Activated CD4-positive, alpha-beta T cell treated with anti-CD3 and anti-CD28 coated beads for 48 hours (primary cell): ENCODE data around the gene KIAA0319L.

ENCODE experiments used
- DNase-seq: peaks from one replicate; pipeline ENCODE4 v3.0.0-alpha.2; 2020

KIAA0319L gene

DNA sequence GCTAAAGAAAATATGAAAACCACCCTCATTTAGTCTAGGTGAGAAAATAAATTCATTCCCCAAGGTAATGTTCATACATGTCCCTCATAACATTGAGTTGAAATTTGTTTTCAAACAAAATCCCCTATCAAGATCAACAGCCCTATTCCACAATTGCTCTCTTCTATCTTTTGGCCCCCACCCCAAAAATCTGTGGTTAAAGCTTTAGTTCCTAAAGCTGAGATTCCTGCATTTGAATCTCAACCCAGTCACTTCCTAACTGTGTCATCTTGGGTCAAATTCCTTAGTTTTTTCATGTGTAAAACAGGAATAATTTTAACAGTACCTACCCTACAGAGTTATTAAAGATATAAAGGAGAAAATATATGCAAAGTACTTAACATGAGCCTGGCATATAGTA, 22.0 kb downstream of the KIAA0319L start:
- DNase-seq = no peak

DNA sequence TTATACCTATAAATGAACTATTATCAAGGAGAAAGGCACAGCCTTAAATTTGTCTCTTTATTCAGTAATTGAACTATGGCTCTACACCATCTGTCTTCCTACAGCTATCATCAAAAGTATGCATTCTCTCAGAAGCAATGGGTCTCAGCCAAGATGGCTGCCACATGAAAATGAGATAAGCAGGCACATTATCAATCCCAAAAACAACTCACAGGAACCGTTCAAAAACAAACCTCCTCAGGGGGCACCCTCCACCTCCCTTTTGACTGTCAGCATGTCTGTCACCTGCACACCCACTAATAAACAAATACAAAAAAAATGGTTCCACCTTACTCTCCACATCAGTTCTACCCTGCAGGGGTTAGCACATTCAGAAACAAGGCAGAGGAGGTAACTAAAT, 23.6 kb downstream of the KIAA0319L start:
- no peak for DNase-seq

DNA sequence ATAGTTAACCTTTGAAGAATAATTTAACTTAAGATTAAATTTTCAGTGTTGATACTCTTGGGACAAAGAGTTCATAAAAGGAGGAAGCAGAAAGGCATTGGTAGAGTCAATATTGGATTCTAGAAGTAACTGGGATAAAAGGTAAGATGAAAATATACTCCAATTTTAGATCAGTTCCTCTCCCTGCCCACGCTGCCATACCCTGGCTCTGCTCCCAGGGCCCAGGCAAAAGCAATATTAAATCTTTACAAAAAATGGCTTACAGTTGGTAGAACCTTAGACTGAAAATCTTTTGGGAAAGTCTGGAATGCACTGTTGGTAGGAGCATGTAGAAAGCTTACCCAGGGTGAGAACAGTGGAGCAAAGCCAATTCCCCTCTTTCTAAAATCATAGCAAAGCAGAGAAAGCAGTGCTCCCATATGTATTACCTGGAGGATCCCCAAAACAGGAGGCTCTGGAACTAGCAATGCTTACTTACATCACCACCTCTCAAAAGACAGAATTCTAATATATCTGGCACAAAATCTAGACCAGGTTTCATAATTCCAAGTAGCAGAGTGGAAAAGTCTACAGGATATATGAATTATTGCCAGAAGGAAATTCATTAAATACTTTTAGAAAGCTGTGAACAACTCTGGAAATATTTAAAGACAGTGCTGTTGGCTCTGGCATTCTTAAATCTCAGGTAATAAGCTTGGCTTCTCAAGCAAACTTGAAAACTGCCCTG, 24.5 kb downstream of the KIAA0319L start:
- DNase-seq = no peak

DNA sequence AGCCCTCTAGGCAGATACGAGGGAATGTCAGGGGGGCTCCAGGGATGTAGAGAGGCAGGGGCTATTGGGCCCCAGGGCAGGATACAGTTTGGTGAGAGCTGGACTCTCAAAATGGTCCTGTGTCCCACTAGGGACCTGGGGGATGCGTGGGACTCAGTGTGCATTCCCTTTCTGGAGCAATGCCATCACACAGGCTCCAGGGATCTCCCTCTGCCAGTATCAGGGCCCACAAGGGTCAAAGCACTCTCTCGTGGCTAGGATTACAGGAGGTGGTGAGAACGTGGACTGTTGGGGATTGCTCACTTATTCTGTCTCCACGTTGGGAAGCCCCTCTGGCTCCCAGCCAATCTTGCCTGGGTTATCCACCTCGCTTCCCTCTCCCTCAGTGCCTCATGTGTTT, 25.8 kb downstream of the KIAA0319L start:
- DNase-seq = no peak

DNA sequence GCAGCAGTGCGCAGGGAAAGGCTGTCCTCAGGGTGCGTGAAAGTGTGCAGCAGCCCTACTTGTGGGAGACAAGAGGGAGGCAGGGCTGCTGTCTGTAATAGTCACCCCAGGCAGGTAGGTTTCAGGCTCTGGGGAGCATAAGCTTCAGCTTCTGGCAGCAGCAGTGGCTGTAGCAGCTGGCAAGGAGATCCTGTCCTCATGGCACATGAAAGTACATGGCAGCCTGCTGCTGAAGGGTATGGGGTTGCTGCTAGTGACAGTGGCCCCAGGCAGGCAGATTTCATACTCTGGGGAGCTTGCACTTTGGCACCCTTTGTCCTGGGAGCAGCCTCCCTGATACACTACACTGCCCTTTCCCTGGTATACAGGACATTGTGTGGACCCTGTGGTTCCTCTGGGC, 26.3 kb downstream of the KIAA0319L start:
- no peak for DNase-seq

DNA sequence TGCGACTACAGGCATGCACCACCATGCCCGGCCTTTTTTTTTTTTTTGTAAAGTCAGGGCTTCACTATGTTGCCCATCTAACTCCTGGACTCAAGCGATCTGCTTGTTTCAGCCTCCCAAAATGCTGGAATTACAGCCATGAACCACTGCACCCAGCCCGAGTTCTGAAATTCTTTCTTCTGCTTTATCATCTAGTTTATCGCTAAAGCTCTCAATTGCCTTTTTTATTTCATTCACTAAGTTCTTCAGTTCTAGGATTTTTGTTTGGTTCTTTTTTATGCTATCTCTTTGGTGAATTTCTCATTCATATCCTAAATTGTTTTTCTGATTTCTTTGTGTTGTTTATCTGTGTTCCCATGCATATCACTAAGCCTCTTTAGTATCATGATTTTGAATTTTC, 27.0 kb downstream of the KIAA0319L start:
- no peak for DNase-seq

DNA sequence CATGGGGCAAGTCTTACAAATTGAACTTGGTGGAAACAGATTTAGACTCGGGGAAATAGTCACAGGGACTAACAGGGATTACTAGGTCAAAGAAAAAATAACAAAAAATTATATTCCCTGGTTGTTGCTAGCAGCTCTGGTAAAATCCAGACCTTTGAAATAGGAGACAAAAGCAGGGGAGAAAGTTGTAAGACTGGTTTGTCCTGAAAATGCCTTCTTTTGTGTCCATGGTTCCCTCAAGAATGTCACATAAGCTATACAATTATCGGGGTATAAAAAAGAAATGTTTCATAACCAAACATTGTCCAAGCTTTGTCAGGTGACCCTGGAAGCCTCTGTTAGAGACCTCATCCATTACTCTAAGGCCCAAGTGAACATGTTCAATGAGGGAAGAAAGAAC, 33.1 kb downstream of the KIAA0319L start:
- no peak for DNase-seq

DNA sequence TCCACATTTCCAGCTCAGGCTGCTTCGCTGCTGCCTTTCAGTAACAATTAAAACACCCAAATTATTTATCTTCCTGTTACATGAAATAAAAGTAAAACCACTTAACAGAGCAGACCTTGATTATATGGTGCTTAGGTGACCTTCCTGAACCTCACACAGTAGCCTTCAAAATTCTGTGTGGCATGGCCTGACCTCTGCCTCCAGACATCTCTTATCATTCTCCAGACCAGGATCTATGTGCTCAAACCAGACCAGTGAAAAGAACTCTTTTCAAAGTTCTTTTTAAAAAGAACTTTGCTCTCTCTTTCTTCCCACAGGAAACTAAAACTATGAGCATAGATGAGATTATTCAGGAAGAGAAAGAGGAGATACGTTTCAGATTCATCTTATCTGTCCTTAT, 37.8 kb downstream of the KIAA0319L start:
- no peak for DNase-seq

DNA sequence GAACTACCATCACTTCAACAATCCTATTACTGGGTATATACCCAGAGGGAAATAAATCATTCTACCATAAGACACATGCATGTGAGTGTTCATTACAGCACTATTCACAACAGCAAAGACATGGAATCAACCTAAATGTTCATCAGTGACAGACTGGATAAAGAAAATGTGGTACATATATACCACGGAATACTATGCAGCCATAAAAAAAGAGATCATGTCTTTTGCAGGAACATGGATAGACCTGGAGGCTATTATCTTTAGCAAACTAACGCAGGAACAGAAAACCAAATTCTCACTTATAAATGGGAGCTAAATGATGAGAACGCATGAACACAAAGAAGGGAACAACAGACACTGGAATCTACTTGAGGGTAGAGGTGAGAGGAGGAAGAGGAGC, 39.0 kb downstream of the KIAA0319L start:
- DNase-seq = no peak

DNA sequence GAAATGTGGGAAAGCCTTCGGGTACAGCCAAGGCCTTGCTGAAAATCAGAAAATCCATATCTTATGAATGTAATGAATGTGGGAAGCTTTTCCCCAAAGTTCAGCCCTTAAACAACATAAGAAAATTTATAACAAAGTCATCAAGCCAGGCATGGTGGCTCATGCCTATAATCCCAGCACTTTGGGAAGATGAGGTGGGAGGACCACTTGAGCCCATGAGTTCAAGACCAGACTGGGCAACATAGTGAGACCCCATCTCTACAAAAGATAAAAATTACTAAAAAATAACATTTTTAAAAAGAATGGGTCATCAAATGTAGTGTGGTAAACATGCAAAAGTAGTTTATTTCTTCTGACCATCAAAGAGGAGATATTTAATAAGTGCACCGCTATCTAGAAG, 45.9 kb downstream of the KIAA0319L start:
- DNase-seq = no peak

DNA sequence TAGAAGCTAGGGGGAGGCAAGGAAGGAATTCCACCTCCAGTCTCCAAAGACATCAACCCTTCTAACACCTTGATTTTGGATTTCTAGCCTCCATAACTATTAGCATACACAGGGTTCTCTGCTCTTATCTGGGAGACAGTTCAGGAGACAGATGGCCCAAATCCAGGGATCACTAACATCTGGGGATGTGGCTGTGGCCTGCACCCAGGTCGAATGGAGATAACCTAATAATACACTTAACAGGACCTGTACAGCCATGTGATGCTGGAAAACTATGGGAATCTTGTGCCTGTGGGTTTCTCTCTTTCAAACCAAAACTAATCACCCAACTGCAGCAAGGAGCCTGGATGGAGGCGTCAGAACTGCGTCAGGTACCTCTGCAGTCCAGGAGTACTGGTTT, 47.6 kb downstream of the KIAA0319L start:
- no peak for DNase-seq

DNA sequence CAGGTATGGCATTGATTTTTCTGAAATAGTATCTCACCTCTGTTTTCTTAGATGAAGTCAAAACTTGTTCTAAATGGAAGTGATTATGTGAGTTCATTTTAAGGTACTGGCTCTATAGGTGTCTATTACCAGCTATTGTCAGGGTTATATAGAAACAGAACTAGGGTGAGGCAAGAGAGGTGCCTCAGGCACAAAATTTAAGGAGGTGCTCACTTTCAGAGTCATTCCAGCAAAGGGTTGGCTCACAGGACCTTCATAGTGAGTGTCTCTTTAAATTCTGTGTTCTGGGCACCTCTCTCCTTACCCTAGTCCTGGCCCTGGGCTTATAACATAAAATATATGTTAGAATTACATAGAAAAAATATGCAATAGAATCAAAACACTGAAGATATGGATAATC, 49.3 kb downstream of the KIAA0319L start:
- no peak for DNase-seq

DNA sequence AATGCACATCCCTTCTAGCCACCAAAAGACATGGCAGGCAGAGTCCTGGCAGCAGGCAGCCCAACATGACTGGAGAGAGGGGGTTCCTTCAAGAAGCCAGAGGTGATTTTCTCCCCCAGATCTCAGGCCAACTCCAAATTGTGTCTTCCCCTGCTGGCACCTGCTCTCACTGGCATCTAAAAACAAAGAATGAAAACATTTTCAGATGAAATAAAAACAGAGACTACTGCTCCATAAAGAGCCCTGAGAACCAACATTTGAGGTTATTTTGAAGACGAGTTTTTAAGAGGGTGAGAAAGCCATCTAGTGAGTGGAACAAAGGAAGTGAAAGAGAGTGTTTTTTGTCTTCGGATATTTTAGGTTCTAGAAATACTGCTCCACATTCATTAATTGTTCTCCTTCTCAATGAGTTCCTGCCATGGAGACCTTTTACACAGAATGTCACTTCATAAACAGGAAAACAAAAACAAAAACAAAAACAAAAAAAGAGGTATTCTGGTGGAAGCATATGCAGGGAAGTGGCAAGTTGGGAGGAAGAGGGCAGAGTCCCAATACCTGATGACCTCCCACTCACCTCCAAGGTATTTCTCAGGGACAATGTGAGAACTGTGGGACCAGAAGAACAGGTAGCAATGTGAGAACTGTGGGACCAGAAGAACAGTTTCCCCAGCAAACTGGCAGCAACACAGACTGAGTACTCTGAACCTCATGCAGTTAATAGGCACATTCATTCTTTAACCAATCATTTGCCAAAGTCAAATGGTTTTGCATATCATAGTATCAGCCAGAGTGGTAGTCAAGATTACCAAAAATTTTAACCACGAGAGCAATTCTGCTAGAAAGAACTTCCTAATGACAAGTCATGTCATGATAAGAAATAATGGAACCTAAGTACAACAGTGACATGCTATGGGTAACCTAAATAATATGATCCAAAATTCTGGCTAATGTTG, 50.0 kb downstream of the KIAA0319L start:
- no peak for DNase-seq

DNA sequence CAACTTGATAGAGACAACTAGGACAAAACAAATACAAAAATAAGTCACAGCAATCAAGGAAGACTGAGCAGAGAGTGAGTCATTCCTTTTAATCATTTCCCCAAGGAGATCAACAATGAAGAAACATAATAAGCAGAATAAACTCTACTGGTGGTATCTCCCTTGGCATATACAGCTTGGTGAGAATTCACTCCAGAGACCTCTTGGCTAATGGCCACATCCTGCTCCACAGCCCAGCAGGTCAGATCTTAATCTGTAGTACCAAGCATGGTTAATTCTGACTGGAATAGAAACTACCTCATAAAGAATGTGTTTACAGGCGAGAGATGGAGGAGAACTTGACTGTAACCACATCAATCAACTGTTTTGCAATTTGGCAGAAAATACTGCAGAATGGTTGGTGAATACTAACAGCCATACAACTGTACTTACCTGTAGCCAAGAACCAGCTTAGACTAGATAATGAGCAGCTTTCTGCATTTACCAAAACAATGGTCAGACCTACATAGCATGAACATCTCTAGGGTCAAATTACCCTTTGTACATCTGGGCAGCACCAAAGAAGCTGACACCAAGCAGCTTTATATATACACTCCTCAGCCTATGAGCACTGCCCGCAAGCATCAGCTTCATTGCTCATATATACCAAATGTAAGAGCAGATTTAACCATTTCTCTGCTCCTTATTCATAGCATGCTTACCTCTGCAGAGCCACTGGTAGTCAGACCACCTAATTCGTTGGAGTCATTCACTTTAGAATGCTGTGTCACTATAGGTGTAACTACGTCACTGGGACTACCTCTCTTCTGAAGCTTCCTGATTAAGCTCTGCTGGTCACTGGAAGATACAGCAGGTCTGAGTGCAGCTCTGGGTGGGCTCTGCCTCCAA, 51.0 kb downstream of the KIAA0319L start:
- peak; percentile 57 for DNase-seq

DNA sequence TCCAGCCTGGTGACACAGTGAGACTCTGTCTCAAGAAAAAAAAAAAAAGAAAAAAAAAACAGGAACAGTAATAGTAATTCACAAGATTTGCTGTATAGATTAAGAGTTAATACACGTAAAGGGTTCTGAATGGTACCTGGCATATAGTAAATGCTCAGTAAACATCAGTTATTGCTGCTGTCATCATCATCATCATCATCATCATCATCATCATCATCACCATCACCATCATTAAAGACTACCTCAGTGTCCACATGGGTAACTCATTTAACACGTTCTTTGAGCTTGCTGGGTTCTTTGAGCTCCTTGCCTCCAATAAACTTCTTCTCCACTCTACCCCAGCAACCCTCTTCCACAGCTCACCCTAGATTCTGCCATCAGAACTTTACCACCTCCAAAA, 55.0 kb downstream of the KIAA0319L start:
- no peak for DNase-seq

DNA sequence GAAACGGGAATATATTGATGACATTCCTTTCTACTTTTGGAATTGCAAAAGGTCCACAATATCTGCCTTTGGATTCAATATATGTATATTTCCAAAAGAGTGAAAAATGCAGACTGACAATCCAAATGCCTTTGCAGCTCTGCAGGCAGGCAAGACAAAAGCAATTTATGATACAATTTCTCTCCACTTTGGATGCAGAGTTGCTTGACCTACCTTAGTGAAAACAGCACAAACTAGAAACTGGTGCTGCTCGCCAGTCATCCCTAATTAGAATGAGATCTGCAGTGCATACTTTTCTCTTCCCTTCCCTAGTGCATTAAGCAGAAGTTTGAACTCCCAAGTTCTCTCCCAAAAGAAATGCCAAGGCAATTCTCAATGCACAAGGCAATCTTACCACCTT, 56.8 kb downstream of the KIAA0319L start:
- no peak for DNase-seq

DNA sequence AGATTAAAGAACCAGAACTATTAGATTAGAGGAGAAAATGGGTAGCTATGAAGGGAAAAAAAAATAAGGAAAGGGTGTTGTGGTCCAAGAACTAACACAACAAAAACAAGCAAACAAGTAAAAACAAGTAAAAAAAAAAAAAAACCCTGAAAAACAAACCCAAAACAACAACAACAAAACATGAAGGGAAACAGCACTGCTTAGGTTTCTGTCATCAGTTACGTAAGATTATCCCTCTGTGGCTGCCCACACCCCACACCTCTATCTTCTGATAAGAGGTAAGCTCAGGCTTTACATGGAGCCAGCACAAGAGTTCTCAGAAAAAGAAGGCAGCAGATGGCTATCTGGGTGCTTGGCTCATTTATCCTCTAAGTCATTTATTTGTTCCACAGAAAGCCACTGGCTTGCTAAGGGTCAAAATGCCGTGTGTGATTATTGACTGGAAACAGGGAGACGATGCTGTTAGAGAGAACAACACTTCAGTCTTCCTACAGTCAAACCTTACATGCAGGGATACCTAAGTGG, 57.5 kb downstream of the KIAA0319L start:
- DNase-seq = peak; percentile 3

DNA sequence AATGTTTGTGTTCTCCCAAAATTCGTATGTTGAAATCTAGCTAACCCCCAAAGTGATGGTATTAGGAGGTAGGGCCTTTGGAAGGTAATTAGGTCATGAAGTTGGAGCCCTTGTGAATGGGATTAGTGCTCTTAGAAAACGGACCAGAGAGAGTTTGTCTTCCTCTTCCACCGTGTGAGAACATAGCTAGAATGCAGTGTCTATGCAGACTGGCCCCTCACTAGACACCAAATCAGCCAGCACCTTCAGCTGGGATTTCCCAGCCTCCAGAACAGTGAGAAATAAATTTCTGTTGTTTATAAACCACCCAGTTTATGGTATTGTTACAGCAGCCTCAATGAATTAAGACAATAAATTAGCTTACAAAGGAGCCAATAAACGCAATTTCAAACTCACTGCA, 58.0 kb downstream of the KIAA0319L start:
- no peak for DNase-seq

DNA sequence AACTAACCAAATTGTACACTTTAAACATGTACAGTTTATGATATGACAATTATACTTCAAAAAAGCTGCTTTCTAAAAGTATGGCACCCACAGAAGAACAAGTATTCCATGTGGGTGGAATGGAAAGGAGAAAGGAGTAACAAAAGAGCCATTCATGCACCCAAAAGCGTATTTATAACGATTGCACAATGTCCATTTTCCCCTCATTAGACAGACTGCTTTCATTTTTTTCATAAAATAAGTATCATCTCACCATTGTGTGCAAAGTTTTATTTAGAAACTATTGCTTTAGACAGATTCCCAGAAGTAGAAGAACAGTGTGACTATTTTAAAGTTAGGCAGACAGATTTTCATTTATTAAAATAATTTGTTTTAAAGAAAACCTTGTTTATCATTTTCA, 59.6 kb downstream of the KIAA0319L start:
- DNase-seq = no peak

DNA sequence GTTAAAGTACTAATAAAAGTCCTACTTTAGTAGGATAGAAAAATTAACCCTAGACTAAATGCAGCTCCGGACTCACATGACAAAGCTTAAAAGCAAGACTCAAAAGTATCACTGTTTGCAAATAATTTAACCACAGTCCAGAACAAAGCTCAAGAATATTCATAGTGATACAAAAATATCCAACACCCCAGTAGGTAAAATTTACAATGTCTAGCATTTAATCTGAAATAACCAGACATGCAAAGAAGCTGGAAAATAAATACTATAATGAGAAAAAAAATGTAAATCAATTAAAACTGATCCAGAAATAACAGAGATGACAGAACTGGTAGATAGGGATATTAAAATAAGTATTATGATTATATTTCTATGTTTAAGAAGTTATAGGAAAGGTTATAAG, 67.0 kb downstream of the KIAA0319L start:
- no peak for DNase-seq

DNA sequence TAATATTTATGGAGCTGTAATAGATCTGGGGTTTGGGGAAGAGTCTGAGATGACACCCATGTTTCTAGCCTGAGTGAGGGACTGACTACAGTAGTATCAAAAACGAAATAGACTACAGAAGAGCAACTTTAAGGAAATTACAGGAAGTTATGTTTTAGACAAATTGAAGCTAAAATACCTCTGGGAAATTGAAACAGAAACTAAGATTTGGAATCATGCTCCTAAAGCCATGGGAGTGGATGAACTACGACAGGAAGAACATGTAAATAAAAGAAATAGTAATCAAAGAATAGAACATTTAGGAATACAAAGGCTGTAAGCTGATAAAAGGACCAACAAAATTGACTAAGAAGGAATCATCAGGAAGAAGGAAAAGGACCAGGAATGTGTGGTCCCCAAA, 68.9 kb downstream of the KIAA0319L start:
- DNase-seq = no peak

DNA sequence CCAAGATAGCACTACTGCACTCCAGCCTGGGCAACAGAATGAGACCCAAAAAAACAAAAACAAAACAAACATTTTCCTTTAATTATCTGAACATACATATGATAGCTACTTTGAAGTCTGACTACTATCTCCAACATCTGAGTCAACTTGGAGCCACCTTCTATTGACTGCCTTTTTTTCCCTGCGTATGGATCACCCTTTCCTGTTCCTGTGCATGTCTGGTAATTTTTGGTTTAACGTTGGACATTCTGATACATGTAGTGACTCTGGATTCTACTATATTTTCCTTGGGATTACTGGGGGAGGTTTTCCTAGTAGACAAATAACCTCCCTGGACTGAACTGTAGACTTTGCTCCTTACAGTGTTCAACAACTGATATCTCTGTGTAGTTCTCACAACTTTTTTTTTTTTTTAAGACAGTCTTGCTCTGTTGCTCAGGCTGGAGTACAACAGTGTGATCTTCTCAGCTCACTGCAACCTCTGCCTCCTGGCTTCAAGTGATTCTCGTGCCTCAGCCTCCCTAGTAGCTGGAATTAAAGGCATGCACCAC, 70.3 kb downstream of the KIAA0319L start:
- no peak for DNase-seq

DNA sequence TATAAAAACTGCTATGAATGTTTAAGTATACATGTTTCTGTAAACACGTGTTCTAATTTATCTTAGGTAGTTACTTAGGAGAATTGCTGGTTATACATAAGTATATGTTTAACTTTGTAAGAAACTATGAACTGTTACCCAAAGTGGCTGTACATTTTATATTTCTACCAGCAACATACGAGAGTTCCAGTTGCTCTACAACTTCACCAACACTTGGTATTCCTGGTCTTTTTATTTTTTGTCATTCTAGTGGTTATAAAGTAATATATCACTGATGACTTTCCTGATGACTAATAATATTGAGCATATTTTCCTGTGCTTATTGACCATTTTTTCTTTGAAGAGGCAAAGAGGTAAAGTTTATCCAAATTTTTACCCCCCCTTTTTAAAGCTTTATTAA, 76.0 kb downstream of the KIAA0319L start:
- DNase-seq = no peak
